Stimulated activated CD8-positive, alpha-beta memory T cell treated with anti-CD3 and anti-CD28 coated beads, Interleukin-12 subunit alpha, Interleukin-12 subunit beta, amount 100 ng/mL, for 24 hours (primary cell): ENCODE results near the gene PITX2.

Experiments
- DNase-seq: peaks from one replicate; pipeline ENCODE4 v3.0.0-alpha.2; 2020; ENCODE audit errors: extremely low read depth

The PITX2 gene

DNA sequence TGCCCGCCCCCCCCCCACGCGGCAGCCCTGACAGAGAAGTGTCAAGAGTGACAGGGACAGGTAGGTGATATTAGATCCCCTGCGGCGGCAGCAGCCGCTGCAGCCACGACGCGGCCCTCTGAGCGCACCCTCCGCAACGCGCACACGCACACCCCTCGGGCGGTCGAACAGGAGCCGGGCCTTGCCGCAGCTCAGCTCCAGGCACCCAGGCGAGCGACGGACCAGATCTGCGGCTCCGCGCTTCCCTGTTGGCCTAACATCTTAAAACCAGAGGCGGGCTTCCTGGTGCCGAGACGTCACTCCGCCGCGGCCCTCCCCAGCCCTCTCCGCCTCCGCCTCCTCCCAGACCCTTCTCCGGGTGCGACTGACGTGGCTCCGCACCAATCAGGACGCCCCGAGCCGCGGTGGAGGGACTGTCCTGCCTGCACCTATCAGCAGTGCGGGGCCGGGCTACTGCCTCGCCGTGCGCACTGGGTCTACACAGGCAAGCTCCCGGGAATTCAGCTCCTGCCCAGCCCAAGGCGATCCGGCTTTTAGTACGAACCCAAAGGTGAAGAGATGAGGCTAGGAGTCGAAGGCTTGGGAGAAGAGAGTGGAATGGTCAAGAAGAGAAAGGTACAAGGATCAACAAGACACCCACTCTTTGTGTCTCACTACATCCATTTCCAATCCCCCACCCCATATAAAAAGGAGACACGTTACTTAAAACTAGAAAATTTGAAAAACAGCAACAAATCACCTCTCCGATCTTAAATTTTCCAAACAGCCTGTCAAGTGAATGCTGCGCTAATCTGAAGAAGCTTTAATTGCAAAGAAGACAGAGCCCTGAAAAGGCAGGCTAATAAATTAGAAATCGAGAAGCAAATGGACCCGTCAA is at the start of gene PITX2:
PITX2 (minus strand) TSS at position 237 of the 877 bp plus-strand sequence. CDS start 617 bp downstream, outside the sequence.
- no peak for DNase-seq

DNA sequence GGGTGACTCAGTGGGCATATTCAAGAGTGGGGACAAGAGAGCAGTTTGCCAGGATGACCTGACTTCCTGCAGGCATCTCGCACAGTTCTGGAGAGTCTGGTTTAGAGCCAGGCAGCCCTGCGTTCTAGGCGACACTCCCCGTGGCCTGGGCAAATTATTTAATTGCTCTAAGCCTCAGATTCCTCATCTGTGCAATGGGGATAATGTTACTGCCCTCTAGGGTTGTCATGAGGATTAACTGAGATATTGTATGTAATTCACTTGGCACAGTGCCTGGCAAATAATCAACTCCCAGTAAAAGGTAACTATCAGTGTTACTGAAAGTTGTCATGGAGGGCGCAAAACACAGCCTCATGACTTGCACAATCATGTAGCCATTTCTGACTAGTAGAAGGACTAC is 48.8 kb upstream of the PITX2 start:
- no peak for DNase-seq

DNA sequence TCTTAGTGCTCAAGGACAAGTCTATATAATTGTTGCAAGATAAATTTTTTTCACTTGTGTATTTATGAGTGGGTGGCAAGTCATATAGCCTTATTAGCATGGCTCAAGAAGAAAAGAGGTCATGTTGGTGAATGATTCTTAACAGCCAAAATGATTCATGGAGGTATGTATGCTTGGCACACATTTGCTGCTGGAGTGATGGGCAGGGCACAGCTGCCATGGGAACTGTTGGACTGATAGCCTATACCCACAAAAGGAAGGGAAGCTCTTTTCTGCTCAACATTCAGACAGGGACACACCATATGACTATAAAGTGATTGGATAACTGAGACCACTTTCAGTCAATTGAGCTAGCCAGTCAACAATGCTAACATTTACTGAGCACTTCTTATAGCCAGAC is 46.8 kb upstream of the PITX2 start:
- no peak for DNase-seq

DNA sequence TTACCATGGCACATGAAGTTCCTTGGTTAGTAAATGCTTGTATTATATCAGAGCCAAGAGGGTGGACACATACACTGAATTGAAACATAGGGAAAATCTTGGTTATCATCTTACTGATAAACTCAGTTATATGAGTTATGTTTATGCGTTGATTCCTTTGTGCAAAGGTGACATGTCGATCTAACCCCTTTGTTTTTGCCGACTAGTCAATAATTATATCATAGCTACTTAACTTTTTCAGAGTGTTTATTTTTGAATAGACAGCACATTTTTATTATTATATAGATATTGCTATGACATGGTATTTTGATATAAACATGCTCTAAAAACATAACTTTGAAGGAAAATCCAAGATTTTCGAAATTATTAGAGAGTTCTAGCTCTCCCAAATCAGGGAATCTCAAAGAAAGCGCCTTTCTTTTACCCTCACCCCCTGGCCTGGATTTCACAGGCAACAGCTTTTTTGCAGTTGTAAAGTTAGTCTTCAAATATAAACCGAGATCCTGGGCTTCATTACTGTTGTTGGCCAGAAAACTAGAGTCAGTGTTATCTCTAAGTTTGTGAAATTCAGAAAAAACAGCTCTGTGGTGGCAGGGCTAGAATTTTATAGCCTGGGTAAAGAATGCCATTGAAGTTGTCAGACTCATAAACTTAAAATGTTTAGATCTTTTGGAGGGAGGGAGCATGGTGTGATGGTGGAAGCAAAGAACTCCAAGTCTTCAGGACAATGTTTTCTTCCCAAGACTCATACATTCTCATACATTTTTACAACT is 45.8 kb upstream of the PITX2 start:
- DNase-seq = no peak

DNA sequence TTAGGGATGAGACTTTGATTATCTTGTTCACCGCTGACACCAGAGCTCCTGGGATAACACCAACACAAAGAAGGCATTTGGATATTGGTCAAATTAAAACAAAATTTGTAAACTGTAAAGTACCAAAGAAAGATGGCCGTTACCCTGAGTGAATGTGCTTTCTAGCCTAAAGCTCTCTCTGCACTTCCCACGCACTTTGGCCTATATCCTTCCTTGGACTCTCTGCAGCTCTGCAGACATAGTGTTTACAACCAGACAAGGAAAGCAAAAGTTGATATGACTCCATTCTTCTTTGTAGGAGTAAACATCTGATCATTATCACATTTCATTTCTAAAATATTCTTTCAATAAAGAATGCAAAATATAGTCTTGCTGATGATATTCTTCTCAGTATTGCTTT is 44.8 kb upstream of the PITX2 start:
- no peak for DNase-seq

DNA sequence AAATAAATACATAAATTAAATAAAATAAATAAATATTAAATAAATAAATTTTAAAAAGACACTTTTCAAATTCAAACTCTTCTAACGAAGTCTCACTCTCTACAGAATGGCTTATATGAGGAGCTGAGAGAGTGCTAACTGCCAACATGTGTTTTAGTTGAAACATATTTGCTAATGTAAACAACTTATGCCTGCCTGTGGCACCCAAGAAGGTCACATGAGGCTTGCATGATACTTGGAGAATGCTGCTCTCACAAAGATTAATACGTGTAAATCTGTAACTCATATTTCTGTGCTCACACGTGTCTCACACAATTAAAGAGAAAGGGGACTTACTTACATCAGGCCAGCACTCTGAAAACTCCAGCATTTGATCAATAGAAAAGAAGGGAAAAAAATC is 43.2 kb upstream of the PITX2 start:
- no peak for DNase-seq

- DNase-seq = no peak
Measured at GRCh38 chr4:110663738-110664444, 41.0 kb upstream of the PITX2 start.

- DNase-seq = no peak
Measured at GRCh38 chr4:110663206-110663605, 40.3 kb upstream of the PITX2 start.

GRCh38 chr4:110660755-110661154 is 37.9 kb upstream of the PITX2 start:
- DNase-seq = no peak

DNA sequence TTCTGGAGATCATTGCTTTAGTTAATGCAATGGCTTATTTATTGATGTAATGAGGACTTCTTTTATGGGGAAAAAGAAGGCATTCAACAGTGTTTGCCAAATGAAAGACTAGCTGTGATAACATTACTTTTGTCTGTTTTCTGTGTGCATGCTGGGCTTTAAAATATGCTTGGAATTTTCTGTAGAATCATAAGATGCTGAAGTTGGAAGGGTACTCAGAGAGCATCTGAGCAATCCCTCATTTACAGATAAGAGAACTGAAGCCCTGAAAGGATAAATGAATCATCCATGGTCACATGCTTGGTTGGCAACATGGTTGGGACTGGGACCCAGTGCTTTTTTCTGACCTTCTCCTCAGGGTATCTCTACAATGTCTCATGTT is 31.4 kb upstream of the PITX2 start:
- DNase-seq = no peak

DNA sequence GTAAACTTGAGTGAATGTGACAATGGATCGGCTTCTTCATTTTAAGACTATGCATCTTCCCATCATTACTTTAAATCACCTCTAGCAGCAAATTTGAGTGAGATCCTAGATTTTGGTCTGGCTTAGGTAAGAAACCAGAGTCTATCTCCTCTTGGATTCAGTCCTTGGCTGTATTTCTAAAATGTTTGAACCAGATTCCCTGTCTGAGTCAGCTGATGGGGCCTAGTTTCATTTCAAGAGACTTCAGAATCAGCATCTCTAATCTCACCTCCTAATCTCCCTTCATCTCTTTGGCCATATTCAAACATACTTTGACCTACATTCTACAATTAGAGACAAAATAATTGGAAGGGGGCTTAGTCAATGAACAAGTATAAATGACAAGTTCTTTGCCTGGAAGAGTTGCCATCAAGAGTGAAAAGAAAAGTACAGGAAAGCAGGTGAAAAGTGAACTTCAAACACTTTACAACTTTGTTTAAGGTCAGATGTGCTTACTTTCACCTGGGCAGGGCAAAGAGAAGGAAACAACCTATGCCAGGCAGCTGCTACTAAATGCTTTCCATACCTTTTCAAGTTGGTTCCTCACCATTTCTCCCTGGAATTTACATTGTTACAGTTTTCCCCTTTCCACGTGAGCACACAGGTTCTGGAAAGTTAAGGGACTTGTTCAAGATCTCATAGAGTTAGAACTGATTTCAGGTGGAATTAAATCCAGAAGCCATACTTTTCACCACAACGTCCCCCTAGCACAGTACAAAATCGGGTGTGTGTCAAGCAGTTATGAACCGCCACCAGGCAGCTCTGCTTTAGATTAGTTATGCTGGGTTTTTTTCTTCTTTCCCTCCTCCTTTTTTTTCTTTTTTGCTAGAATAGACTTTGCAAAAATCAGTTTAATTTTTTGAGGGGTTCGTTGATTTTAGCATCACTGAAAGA is 30.7 kb upstream of the PITX2 start:
- no peak for DNase-seq

- no peak for DNase-seq
Measured at GRCh38 chr4:110644008-110644407, 21.1 kb upstream of the PITX2 start.

- no peak for DNase-seq
Measured at GRCh38 chr4:110643096-110643495, 20.2 kb upstream of the PITX2 start.

DNA sequence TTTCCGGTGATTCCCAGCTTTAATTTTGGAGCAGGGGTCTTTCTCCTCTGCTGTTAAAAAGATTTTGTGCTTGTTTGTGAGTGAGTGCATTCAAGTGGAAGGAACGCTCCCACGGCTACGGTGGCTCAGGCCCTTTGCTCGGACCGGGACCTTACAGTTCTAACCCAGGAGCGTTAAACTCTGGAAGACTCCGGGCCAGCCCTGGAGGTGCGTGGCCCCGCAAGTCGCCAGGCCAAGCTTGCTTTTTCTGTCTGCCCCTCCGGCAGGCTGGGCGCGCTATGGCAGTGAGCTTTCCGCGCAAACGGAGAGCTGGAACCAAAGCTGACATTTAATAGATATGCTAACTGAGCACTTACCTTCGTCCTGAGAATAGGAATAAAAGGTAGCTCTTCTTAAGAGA is 18.3 kb upstream of the PITX2 start:
- DNase-seq = no peak

- no peak for DNase-seq
Measured at GRCh38 chr4:110640576-110640975, 17.7 kb upstream of the PITX2 start.

GRCh38 chr4:110639207-110640090 is 16.6 kb upstream of the PITX2 start:
- DNase-seq = no peak

GRCh38 chr4:110638089-110638746 is 15.3 kb upstream of the PITX2 start:
- DNase-seq = no peak

DNA sequence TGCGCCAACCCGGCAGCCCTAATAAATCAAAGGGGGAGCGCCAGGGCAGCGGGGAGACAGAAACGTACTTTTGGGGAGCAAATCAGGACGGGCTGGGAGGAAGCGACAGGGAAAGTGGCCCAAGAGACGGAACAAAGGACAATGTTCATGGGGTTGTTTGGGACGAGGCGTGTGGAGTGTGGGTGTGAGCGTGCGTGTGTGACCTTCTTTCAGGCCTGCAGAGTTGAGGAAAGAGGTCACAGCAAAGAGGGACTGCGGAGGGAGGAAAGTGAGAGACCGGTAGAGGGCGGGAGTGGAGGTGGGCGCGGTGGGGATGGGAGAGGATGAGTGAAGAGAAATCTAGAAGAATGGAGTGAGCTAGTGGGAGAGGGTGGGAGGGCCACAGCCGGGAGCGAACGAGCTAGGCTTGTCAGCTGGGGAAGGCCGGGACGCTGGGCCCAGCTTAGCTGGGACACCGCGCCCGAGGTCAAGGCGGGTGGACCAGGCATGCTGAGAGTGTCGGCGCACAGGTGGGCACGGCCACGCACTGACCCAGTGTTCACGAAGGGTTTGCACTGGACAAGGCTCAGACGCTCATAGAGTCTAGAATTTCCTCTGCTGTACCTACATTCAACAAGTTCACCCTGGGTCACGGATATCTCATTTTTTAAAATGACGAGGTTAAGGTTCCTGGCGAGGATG is 14.7 kb upstream of the PITX2 start:
- no peak for DNase-seq
